ENCODE results near the gene ZNF783.

DNA sequence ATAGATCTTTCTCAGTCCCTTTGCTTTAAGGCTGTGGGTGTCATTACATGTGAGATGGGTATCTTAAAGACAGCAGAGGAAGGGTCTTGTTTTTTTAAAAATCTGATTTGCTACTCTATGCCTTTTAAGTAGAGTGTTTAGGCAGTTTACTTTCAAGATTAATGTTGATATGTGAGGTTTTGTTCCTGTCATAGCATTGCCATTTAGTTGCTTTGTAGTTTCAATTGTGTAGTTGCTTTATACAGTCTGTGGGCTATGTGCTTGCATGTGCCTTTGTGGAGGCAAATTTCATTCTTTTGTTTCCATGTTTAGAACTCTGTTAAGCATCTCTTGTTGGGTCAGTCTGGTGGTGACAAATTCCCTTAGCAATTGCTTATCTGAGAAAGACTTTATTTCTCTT, 54.6 kb downstream of the ZNF783 start:
- TF ChIP-seq CTCF (IDR thresholded peaks at IDR 0.05; ENCODE audit: insufficient read depth, low read length, poor library complexity, severe bottlenecking): no peak
- no peak for TF ChIP-seq EZH2phosphoT487 (conservative IDR thresholded peaks at IDR 0.05; ENCODE audit: low read length)

Measured in SU-DHL-6 (cell line).